GM11168 (cell line): ENCODE data around the gene IGSF1.
"Not testable (repeated sequence)": the region's sequence is repeated elsewhere in the genome, so short reads cannot be mapped to it uniquely, and the experiment has no call there.

Experiments used
- in situ Hi-C: fragments of 300-500 bp; cut with MboI; formaldehyde crosslinking; loops from one replicate; pipeline ENCODE4 v1.12.0; 2022; ENCODE audit warnings: low sequenced_read_pairs; ENCODE audit not compliant: unreplicated experiment

Gene IGSF1

DNA sequence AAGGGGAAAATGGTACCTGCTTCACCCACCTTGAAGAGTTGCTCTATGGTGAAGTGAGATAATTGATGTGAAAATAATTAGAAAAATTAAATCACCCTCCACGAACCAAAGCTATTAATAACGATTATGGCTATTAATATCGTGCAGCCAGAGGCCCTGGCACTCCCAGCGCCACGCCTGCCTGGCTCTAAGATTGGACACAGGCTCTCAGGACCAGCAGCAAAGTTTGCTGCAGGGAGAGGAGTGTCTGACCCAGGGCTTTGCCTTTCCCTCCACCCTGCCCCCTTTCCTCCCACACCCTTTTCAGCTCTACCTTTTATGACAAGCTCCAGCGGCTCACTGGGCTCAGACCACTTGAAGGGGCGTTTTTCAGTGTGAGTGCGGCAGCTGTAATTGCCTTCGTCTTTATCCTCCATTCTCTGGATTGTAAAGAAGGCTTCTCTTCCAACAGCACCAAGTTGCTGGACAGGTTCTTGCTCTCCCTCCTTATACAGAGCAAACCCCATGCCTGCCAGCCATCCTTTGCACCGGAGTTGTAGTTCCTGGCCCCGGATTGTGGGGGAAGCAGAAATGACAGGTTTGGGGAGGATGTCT, 11.5 kb downstream of the IGSF1 start:
- in situ Hi-C loops, result no loop called here

DNA sequence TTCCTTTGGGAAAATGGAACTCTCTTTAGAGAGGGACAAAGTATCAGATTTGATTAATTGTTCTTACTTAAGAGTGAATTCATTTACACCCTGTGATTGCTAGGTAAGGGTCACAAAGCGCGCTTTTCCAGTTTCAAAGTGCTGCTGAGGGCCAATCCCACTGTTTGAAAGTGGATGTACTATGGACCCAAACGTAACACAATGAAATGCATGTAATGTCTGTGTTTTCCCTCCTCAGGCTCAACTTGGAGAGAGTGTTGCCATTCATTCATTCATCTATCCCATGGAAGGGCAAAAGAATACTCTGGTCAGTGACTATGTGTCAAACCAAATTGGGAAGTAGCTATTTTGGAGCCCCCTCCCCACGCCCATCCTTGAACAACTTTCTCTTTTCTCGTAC, 16.1 kb downstream of the IGSF1 start:
- in situ Hi-C loops, result no loop called here

DNA sequence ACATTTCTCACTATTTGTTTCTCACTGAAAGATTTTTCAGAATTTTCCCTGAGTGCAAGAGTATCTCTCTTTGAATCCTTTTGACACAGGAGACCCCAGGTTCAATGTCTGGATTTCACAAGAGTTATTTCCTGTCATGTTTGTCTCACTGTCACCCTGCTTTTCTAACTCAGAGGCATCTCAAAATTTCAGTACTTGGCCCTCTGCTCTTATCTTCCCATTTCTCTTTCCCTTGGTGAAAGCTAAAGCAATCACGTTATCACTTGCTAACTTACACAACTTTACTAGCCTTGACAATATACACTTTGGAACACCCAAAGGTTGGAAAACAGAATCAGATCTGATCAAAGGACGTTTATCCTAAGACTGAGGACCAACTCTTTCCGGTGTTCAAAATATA, 17.3 kb downstream of the IGSF1 start:
- in situ Hi-C loops, result no loop called here

GRCh38 chrX:131271274-131271673, 17.8 kb downstream of the IGSF1 start:
- in situ Hi-C loops, result no loop called here

DNA sequence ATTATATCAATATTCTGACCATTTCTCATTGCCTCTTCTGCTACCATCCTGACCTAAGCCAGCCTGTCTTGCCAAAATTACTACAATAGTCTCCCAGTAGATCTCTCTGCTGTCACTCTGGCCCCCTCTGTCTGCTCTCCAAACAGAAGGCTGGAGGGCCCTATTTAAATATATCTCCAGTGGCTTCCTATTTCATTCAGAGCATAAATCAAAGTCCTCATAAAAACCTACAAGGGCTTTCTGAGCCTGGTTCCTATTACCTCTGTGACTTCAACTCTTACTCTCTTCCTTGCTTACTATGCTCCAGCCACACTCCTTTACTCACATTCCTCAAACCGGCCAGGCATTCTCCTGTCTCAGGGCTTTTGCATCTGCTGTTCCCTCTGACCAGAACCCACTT, 19.0 kb downstream of the IGSF1 start:
- in situ Hi-C loops, result no loop called here

- in situ Hi-C loops, result no loop called here
These were observed 24.4 kb downstream of the IGSF1 start for GRCh38 chrX:131264665-131265064.

DNA sequence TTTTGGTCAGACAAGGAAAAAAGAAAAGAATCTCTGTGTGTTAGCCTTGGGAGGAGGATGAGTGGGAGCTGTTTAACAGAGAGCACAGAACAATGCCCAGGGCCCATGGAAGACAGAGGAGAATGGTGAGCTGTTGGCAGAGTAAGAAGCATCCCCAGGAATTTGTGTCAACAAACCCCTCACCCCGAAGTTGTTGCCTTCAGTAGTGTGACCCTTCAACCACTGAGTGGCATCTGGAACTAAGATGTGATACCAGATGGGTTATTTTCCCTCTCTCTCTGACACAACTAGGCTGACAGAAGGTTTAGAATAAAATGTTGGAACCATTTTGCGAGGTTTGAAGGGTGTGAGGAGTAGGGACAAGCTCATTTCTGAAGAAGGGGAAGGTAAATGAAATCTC, 25.1 kb downstream of the IGSF1 start:
- in situ Hi-C loops, result no loop called here

DNA sequence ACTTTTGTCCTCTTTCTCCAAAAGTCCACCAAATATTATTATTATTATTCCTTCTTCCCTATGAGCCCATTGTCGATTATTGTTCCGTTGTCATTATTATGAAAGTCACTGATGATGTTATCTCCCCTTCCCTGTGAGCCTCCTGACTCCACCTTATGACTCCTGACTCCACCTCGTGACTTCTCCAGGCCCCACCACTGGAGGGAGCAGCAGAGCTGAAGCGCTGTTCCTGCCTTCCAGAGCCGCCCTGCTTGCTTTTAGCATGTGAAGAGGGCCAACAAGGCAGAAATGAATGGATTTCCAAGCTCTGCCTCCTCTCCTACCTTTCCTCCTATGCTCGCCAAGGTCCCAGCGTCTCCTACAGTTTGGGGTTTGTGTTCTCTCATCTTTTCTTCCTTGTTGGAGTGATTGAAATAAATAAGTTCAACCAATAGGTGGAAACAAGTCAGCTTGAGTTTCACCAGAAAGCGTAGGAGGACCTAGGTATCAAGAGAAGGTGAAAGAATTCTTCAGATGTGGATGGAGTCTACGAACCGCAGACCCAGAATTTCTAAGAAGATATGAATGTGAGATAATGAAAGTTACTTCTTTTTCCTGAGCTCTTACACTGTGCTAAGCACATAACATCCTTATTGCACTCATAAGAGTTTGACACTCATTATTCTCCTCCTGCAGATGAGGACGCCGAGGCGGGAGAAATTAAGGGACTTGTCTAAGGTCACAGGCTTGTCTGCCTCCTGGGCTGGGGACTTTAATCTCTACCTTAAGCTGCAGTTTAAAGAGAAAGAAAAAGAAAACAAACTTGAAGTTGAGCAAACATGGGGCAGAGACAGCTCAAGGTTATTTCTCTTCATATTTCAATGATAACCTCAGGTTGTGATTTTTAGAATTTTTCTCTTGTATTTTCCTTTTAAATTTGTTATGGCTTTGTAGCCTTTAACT, 26.1 kb downstream of the IGSF1 start:
- in situ Hi-C loops, result no loop called here

- in situ Hi-C loops, result no loop called here
These were observed 26.9 kb downstream of the IGSF1 start for GRCh38 chrX:131262200-131262599.

DNA sequence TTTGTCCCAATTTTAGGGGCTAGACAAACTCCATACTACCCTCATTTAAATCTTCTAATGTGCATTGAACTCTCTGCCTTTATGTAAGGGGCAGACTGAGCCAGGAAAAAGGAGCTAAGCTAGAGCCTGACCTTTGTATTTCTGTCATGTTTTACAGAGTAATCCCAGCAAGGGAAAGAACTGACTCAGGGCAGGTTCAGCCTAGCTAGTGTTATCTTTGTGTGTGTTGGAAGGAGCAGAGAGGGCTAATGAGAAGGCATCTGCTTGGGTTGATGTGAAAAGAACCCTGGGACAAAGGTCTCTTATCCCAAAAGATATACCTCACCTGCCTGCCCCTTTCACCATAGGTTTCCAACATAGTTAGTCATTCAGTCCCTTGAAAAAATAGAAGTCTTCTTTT, 31.7 kb downstream of the IGSF1 start:
- in situ Hi-C loops, result no loop called here

DNA sequence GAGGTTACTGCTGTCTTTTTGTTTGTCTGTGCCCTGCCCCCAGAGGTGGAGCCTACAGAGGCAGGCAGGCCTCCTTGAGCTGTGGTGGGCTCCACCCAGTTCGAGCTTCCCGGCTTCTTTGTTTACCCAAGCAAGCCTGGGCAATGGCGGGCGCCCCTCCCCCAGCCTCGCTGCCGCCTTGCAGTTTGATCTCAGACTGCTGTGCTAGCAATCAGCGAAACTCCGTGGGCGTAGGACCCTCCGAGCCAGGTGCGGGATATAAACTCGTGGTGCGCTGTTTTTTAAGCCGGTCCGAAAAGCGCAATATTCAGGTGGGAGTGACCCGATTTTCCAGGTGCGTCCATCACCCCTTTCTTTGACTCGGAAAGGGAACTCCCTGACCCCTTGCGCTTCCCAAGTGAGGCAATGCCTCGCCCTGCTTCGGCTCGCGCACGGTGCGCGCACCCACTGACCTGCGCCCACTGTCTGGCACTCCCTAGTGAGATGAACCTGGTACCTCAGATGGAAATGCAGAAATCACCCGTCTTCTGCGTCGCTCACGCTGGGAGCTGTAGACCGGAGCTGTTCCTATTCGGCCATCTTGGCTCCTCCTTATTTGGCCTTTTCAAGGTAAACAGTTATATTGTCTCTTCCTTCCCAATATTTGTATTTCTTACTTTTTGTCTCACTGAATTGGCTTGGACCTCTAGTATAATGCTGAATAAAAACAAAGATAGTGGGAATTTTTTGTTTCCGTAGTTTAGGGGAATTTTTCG, 37.9 kb downstream of the IGSF1 start:
- in situ Hi-C loops, result not testable (repeated sequence)

DNA sequence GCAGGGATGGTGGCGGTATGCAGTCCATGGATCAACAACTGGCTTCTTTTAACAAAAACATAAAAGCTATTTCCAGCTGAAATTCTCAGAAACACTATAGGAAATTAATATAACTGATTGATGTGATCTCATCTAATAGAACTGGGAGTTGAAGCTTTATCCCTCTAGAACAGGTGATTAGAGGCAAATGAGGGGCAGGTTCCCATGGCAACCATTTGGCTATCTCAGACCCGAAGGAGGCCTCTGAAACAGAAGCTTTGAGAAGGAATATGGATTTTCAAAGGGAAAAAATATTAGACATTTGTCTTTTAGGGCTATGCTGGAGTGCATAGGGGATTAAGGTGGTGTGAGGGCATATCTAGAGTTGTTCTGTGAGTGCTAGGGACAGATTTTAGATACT, 50.0 kb downstream of the IGSF1 start:
- in situ Hi-C loops, result no loop called here

GRCh38 chrX:131237363-131237762, 51.7 kb downstream of the IGSF1 start:
- in situ Hi-C loops, result no loop called here

DNA sequence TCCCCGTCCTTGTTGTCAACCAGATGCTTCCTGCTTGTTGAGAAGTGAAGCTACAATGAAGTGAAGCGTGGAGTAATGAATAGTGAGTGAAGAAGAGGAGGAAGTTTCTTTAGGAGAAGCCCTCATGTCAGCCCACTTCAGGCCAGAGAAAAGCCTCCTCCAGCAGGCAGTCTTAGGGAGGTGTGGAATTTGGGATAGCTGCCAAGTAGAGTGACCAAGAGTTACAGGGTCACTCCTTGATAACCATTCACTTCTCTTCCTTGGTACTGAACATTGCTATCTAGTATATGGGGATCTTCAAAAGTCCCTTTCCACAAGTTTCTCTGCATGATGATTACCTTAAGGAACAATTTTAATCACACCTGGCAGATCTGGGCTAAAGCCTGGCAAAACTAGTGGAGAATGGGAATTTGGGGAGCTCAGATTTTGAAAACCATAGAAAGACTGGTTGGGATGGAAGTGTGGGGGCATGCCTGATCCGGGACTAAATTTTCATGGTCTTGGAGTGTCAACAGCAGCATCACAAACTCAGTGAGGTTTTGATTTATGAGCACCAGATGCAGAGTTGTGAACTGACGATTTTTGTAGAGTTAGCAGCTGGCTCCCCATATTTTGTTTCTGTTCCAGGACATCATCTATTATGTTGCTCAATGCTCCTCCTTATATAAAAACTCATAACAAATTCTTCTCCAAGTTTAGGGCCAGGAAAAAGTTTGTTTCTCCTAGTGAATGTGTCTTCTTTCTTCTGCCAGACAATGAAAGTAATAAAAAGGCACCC, 53.1 kb downstream of the IGSF1 start:
- in situ Hi-C loops, result no loop called here

DNA sequence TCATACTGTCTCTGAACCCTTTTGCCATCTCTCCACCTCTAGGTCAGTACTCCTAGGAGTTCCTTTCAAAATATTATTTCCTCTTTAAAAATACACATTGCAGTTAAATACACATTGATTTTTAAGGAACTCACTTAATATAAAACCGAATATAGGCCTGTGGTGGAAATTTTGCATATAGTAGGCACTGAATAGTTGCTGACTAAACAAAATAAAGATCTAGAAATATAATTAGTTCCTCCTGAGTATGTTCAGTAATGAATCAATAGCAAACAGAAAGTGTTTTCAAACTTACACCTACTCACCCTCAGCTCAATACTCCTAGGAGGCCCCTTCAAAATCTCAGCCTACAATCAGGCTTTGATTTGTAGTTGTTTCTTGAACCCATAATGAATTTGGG, 61.5 kb downstream of the IGSF1 start:
- in situ Hi-C loops, result no loop called here

DNA sequence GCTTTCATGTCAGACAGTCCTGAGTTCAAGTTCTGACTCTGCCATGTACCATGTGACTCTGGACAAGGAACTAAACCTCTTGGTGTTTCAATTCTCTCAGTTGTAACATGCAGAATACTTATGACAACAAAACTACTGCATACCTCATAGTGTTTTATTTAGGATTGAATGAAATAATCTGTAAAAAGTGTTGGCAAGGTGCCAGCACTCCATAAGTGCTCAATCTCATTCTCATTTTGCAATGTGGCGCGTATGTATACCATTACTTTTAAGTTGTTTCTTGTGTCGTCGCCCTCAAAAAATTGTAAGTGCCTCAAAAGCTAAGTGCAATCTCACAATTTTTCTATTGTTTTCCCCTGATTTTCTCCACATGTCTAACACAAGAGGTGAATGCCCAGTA, 62.5 kb downstream of the IGSF1 start:
- in situ Hi-C loops, result no loop called here

DNA sequence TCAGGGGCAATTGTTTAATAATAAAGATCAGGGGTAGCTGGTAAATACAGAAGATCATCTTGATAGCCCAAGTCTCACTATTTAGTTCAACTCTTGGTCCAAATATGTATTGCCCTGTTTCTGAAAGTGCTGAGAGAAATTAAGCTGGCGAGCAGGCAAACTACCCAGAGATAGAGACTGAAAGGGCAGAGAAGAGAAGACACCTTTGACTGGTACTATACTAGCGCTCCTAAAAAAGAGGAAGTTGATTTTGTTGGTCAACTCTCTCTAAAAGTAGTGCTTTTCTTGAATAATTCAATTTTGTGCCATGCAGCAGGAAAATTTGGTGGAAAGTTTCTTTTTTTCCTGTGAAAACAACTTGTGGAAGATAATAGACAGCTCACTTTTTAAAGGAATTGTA, 64.0 kb downstream of the IGSF1 start:
- in situ Hi-C loops, result no loop called here
